GM21717 (cell line): ENCODE measurements around the gene SERAC1.
"Not testable (repeated sequence)": the region's sequence is repeated elsewhere in the genome, so short reads cannot be mapped to it uniquely, and the experiment has no call there.

Source experiments
- ATAC-seq: cut with Tn5 transposase; IDR thresholded peaks from one replicate; pipeline ENCODE4 v1.9.1; 2021; ENCODE audit warnings: mild to moderate bottlenecking, moderate library complexity; ENCODE audit not compliant: unreplicated experiment

SERAC1 gene

DNA sequence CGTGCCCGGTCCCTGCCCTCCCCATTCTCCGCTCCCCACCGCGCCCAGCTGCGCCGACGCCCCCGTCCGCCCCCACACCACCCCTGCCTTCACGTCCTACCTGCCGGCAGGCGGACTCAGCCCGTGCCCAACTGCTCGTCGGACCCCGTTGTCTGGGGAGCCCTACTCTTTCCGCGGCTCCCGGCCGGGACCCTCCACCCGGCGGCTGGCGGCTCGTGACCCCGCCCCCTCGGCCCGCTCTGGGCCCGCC, at the start of gene SERAC1:
Gene SERAC1, minus strand, starts transcription at position 223 of the 250 bp plus-strand sequence. CDS start 9,899 bp downstream, outside the sequence.
- no peak for ATAC-seq

DNA sequence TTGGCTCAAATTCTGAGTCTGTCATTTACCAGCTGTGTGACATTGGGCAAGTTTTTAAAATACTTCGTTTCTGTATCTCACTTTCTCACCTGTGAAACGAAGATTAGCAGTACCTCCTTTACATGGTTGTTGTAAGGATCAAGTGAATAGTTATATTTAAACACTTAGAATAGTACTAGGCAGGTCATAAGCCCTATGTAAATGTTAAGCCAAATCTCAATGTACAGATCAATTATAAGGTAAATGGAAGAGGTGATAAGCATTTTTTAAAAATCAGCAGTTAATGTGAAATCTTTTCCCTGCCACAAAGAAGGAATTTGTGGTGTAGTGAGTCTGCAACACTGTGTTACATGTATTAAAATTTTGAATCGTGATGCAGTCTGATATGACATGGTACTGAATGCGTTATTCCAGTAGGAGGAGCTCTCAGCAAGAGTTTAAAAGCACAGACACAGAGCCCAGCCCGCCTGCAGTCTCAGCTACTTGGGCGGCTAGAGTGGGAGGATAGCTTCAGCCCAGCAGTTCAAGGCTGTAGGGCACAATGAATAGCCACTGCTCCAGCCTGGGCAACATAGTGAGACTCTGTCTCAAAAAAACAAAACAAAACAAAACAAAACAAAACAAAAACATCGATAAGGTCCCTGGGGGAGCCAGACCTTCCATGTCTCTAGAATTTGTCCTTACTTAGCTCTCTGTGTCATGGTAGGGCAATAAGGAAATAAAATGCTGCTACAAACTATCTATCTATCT, 46.0 kb upstream of the SERAC1 start:
- peak; percentile 86 for ATAC-seq

DNA sequence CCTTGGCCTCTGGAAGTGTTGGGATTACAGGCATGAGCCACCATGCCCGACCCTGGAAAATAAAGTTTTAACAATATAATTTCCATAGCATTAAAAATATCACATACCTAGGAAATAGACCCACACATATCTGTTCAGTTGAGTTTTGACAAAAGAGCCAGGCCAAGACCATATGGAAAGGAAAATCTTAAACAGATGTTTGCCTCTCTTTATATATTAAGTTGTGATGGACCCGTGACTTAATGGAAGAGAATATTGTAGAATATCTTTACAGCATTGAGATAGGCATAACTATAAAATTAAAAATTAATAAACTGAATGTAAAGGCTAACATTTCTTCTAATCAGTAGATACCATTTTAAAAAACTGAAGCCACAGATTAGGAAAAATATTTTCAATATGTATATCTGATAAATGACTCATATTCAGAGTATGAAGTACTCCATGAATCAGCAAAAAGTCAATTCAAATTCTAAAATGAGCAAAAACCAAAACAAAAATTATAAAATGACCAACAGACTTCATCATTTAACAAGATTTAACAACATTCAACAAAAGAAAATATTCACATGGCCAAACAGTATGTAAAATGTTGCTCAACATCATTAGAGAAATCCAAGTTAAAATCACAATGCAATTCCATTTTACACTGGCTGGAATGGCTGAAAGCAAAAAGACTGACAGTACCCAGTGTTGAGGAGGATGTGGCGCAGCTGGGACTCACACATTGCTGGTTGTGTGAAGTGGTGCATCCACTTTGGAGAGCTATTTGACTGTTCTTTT, 43.4 kb upstream of the SERAC1 start:
- no peak for ATAC-seq

DNA sequence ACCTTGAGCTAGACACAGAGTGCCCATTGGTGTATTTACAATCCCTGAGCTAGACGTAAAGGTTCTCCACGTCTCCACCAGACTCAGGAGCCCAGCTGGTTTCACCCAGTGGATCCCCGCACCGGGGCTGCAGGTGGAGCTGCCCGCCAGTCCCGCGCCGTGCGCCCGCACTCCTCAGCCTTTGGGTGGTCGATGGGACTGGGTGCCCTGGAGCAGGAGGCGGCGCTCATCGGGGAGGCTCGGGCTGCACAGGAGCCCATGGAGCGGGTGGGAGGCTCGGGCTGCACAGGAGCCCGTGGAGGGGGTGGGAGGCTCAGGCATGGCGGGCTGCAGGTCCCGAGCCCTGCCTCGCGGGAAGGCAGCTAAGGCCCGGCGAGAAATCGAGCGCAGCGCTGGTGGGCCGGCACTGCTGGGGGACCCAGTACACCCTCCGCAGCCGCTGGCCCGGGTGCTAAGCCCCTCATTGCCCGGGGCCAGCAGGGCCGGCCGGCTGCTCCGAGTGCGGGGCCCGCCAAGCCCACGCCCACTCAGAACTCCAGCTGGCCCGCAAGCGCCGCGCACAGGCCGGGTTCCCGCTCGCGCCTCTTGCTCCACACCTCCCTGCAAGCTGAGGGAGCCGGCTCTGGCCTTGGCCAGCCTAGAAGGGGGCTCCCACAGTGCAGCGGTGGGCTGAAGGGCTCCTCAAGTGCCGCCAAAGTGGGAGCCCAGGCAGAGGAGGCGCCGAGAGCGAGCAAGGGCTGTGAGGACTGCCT, 41.7 kb upstream of the SERAC1 start:
- not testable (repeated sequence) for ATAC-seq

DNA sequence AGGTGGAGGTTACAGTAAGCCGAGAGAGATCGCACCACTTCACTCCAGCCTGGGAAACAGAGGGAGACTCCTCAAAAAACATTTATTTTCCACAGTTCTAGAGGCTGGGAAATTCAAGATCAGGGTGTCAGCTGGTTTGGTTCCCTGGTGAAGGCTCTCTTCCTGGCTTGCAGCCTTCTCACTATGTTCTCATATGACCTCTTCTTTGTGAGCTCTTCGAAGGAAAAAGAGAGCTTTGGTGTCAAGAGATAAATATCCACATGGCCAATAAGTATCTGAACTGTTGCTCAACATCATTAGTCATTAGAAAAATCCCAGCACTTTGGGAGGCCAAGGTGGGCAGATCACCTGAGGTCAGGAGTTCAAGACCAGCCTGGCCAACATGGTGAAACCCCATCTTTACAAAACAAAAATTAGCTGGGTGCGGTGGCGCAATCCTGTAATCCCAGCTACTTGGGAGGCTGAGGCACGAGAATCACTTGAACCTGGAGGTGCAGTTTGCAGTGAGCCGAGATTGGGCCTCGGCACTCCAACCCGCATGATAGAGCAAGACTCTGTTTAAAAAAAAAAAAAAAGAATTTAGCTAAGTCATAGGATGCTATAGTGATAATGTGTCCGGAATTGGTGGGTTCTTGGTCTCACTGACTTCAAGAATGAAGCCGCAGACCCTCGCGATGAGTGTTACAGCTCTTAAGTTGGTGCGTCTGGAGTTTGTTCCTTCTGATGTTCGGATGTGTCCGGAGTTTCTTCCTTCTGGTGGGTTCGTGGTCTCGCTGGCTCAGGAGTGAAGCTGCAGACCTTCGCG, 40.4 kb upstream of the SERAC1 start:
- not testable (repeated sequence) for ATAC-seq

DNA sequence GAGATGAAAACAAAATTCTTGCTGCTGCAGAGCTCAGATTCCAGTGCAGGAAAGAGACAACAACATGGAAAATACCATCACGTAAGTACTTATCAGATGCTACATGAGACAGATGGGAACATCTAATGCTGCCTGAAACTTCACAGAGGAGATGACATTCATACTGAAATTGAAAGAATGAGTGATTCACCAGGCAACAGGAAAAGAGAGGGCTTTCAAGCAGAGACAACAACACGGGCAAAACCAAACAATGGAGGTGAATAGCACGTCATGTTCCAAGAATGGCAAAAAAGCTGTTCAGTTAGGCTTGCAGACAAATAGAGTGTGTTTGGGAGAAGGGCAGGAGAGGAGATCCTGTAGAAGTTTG, 39.3 kb upstream of the SERAC1 start:
- peak; percentile 95 for ATAC-seq

DNA sequence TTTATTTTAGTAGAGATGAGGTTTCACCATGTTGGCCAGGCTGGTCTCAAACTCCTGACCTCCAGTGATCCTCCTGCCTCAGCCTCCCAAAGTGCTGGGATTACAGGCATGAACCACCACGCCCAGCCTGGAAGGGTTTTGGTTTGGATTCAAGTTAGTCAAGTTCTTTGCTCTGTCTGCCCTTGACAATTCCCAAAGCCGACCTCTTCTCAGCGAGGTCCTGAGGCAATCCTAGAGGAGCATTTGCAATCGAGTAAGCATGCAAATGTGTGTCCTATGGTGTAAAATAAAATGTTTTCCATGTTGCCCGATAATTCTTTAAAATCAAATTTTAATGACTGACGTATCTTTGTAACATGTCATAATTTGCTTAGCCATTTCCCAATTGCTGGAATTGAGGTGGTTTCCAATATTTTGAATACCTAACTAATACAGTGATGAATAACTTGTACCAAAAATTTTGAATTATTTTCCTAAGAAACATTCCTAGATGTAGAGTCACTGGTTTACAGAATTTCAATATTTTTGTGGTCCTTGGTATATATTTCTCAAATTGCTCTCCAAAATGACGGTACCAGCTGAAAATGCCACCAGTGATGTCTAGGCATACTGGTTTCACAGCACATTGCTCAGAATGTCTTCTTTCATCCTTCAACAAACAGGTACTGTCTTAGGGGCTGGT, 38.8 kb upstream of the SERAC1 start:
- peak; percentile 36 for ATAC-seq

DNA sequence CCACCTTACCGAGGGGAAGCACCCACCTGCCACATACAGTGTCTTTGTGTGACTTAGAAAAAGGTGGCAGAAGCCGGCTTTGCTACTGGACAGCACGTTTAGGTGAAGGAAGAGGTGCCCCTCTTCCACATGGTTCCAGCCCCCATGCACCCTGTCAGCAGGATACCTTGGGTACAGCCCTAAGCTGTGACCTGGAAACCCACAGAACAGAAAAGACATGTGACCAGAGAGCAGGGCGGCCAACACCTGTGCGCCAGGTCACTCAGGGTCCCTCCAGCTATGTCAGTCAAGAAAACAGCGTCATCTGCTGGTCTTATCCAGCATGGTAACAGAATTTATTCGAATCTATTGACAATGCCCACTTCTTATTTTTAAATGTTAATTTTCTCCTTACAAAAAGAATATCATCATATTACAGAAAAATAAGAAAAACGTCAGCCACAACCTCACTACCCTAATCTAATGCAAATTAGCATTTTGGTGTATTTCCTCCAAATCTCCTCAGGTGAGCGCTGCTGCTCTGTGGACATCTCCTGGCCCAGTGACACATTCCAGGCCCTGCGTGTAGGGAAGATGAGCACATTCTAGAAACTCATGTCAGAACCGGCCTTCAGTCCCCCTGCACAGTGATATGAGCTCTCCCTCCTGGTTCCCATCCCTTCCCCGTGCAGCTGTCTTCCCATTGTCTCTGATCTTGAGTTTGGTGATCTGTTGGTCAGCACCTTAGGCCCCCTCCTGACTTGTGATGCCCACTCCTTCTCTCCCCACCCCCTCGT, 37.3 kb upstream of the SERAC1 start:
- no peak for ATAC-seq

DNA sequence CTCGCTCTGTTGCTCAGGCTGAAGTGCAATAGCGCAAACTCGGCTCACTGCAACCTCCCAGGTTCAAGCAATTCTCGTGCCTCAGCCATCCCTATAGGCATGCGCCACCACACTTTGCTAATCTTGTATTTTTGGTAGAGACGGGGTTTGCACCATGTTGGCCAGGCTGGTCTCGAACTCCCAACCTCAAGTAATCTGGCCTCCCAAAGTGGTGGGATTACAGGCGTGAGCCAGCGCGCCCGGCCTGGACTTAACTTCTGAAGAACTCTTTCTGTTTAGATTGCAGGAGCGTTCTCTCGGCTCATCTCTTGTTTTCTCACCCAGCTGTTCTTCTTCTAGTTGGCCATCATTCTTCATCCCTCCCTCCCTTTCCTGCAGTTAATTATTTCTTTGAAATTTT, 30.4 kb upstream of the SERAC1 start:
- no peak for ATAC-seq

DNA sequence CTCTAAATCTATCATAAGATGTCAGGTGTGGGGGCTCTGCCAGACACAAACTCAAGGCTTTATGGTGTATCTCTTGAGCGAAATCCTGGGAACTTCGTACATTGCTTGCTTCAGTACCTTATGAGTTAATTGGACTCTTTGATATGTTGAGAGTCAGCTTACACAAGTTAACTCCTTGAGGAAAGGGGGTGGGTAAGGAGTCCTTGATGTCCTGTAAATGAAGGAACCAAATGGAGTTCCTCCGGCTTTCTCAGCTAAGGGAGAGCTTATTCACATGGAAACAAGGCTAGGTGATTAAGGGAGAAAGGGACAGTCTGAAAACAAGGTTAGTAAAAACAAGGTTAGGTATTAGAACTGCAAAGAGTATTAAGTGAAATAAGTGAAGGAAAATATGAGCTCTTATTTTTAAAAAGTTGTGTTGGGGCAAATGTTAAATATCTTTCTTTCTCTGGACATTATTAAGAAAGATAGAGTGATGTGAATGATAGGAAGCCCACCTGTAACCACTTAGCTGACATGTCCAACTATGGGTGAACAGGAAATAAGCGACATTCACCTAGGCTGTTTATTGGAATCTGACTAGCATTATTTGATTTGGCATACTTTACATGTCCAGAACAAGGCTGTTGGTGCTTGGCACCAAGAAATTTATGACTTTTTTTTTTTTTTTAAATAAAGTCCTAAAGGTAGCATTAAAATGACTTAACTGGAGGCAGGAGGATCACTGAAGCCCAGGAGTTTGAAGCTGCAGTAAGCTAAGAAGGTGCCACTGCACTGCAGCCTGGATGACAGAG, 26.6 kb upstream of the SERAC1 start:
- ATAC-seq = no peak

DNA sequence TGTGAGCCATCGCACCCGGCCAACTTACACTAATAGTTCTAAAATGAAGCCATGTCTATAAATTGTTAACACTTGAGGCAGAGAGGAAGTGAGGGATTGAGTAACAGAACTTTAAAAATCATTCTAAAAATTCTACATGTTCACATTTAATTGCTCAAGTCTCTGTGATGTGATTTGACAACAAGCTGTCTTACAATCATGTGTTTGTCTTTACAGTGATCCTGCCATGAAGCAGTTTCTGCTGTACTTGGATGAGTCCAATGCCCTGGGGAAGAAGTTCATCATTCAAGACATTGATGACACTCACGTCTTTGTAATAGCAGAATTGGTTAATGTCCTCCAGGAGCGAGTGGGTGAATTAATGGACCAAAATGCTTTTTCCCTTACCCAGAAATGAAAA, 23.7 kb upstream of the SERAC1 start:
- ATAC-seq = no peak

DNA sequence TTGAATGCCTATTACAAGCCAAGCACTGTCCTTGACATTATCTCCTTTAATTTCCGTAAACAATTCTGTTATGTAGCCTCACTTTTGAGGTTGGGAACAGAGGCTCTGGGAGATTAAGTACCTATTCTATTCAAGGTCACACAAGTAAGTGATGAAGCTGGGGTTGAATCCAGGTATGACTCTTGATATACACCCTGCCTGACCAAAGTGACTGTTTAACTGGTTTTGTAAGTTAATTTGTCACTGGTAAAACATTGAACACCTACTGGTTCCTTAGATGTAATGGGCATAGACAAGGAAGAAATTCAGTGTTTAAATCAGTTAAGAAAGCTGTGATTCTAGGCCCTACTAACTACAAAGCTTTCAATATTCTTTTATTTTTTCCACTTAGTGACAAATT, 23.0 kb upstream of the SERAC1 start:
- no peak for ATAC-seq

DNA sequence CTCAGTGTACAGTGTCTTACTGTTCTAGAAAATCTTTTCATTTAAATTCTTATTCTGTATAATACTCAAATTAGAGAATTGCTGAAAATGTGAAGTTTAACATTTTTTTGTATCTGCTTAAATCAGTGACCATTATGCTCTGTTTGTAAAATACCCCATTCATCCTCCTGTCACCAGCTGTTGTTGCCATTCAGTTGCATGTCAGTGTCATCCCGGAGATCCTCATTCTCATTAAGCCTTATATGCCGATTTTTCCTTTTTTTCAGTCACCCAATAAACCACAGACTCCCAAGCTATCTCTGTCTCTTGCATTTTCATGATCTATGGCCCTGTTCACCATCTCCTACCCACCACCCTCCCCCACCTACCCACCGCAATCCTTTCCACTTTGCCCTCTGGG, 20.5 kb upstream of the SERAC1 start:
- ATAC-seq = no peak

DNA sequence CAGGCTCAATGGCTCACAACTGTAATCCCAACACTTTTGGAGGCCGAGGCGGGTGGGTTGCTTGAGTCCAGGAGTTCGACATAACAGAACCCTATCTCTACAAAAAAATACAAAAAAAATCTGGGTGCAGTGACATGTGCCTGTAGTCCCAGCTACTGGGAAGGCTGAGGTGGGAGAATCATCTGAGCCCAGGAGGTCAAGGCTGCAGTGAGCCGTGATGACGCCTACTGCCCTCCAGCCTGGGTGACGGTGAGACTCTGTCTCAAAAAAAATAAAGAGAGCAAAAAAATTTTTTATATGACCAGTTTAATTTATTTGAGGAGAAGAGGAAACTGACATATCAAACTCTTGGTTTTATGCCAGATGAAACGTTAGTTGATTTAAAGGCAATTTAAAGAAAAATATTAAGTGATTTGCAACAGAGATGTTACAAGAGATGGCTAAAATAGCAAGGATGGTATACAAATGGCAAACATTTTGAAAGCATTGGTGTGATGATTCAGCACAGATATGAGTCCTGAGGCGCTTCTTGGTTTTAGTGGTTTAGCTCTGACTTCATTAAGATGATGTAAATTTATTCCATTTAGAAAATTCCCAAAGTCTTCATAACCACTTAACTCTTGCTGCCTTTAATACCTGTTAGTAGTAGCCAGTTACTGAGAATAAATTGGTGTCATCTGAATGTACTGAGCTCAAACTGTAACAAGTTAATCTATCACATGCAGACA, 17.8 kb upstream of the SERAC1 start:
- ATAC-seq = no peak

DNA sequence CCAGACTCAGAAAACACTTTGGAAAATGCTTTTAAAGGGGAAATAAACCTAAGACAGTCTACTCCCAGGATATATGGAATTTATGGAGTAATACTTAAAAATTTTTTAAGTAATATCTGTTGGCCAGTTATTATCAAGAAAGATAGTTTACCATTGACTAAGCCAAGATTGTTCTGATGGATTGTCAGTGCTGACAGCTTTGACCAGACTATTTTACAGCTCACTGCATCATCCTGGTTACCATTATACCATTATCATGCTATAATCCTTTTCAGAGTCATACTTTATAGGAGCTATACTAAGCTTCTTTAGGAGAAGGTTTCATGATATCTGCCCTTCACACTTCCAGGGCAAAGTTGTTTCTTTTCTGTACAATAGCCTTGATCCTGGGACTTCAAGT, 16.5 kb upstream of the SERAC1 start:
- no peak for ATAC-seq

DNA sequence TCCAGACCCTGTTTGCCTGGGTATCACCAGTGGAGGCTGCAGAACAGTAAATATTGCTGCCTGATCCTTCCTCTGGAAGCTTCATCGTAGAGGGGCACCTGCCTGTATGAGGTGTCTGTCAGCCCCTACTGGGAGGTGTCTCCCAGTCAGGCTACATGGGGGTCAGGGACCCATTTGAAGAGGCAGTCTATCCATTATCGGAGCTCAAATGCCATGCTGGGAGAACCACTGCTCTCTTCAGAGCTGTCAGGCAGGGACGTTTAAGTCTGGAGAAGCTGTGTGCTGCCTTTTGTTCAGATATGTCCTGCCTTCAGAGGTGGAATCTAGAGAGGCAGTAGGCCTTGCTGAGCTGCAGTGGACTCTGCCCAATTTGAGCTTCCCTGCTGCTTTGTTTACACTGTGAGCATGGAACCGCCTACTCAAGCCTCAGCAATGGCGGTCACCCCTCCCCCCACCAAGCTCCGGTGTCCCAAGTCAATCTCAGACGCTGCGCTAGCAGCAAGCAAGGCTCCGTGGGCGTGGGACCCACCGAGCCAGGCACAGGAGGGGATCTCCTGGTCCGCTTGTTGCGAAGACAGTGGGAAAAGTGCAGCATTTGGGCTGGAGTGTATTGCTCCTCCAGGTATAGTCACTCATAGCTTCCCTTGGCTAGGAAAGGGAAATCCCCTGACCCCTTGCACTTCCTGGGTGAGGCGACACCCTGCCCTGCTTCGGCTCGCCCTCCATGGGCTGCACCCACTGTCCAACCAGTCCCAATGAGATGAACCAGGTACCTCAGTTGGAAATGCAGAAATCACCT, 15.3 kb upstream of the SERAC1 start:
- ATAC-seq = not testable (repeated sequence)

DNA sequence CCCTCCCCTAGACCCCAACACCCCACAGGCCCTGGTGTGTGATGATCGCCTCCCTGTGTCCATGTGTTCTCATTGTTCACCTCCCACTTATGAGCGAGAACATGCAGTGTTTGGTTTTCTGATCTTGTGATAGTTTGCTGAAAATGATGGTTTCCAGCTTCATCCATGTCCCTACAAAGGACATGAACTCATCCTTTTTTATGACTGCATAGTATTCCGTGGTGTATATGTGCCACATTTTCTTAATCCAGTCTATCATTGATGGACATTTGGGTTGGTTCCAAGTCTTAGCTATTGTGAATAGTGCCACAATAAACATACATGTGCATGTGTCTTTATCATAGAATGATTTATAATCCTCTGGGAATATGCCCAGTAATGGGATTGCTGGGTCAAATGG, 9.7 kb upstream of the SERAC1 start:
- ATAC-seq = not testable (repeated sequence)

DNA sequence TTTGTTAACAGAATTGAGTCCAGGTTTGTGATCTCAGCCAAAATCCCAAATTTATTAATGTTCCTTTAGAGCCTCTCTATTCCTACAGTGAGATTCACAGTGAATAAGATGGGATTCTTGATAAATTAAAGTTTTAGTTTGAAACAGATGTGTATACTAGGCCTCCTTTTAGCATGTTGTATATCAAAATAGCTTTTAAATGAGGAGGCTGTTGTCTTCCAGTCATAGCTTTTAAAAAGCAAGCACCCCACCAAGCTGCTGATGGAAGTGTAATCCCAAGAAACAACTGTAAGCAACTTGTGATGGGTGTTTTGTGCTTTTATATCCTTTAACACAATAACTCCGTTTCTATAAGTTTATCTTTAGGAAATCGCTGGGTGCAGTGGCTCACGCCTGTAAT, 7.0 kb upstream of the SERAC1 start:
- no peak for ATAC-seq
